ENCODE data around the gene AARSD1.
"Not testable (repeated sequence)": the region's sequence is repeated elsewhere in the genome, so short reads cannot be mapped to it uniquely, and the experiment has no call there.

AARSD1 gene

GRCh38 chr17:42920922-42921321 is 43.3 kb downstream of the AARSD1 start:
- no peaks in the 10 kb centered on the region for H3K36me3 ChIP-seq (replicated peaks)

GRCh38 chr17:42920106-42920900 is 44.0 kb downstream of the AARSD1 start:
- Histone ChIP-seq H3K9me3 (no peaks in the 10 kb centered on the region), H3K36me3 (replicated peaks) (no peaks in the 10 kb centered on the region), H3K27me3 (ENCODE audit: low read depth) (peaks cover 15% of the 10 kb centered on the region), H3K4me3 (no peak overlapping the region), H3K4me1 (peaks cover 4% of the 10 kb centered on the region; the same call in 1 of the 2 replicates)
- no peak for DNase-seq (ENCODE audit: low spot score in 2 of 2)
- in situ Hi-C loops (cut with MboI; ENCODE audit: low sequenced_read_pairs): no loop called here

More at GRCh38 chr17:42920922-42921321, 43.3 kb downstream of the AARSD1 start:
- peaks cover 15% of the 10 kb centered on the region for H3K27me3 ChIP-seq (ENCODE audit: low read depth)
- H3K4me1 ChIP-seq: peaks cover 4% of the 10 kb centered on the region; the same call in 1 of the 2 replicates
- H3K9me3 ChIP-seq: no peaks in the 10 kb centered on the region
- no peak overlapping the region for H3K4me3 ChIP-seq
- in situ Hi-C loops (cut with MboI; ENCODE audit: low sequenced_read_pairs): no loop called here
- DNase-seq (ENCODE audit: low spot score in 2 of 2): no peak

GRCh38 chr17:42919522-42920077 is 44.7 kb downstream of the AARSD1 start:
- H3K4me1 ChIP-seq; DNase-seq (ENCODE audit: low spot score in 2 of 2); H3K4me3 ChIP-seq; H3K36me3 ChIP-seq (replicated peaks); in situ Hi-C loops (cut with MboI; ENCODE audit: low sequenced_read_pairs); H3K9me3 ChIP-seq: not testable (repeated sequence)
- H3K27me3 ChIP-seq (ENCODE audit: low read depth): peaks cover 15% of the 10 kb centered on the region

GRCh38 chr17:42918902-42919521 is 45.2 kb downstream of the AARSD1 start:
- Histone ChIP-seq H3K9me3 (no peaks in the 10 kb centered on the region), H3K27me3 (ENCODE audit: low read depth) (peaks cover 15% of the 10 kb centered on the region), H3K36me3 (replicated peaks) (no peaks in the 10 kb centered on the region), H3K4me3 (no peak overlapping the region), H3K4me1 (peaks cover 4% of the 10 kb centered on the region; the same call in 1 of the 2 replicates)
- no peak for DNase-seq (ENCODE audit: low spot score in 2 of 2)
- in situ Hi-C loops (cut with MboI; ENCODE audit: low sequenced_read_pairs): no loop called here

- in situ Hi-C loops (cut with MboI; ENCODE audit: low sequenced_read_pairs): no loop called here
- peaks cover 4% of the 10 kb centered on the region for H3K27me3 ChIP-seq (ENCODE audit: low read depth)
- DNase-seq (ENCODE audit: low spot score in 2 of 2): peak; percentile 29 to 53
- H3K9me3 ChIP-seq: no peaks in the 10 kb centered on the region
- H3K4me3 ChIP-seq: no peak overlapping the region
- H3K4me1 ChIP-seq: peaks cover 4% of the 10 kb centered on the region; the same call in 1 of the 2 replicates
- no peaks in the 10 kb centered on the region for H3K36me3 ChIP-seq (replicated peaks)
Observed at GRCh38 chr17:42917236-42917603, 47.0 kb downstream of the AARSD1 start.

- in situ Hi-C loops (cut with MboI; ENCODE audit: low sequenced_read_pairs): not testable (repeated sequence)
Observed at GRCh38 chr17:42916388-42917235, 47.6 kb downstream of the AARSD1 start.

GRCh38 chr17:42915288-42915687 is 49.0 kb downstream of the AARSD1 start:
- H3K27me3 ChIP-seq (ENCODE audit: low read depth); H3K4me1 ChIP-seq; H3K4me3 ChIP-seq; in situ Hi-C loops (cut with MboI; ENCODE audit: low sequenced_read_pairs); H3K36me3 ChIP-seq (replicated peaks); H3K9me3 ChIP-seq; DNase-seq (ENCODE audit: low spot score in 2 of 2): not testable (repeated sequence)

More at GRCh38 chr17:42916388-42917235, 47.6 kb downstream of the AARSD1 start:
- H3K9me3 ChIP-seq; H3K4me3 ChIP-seq; DNase-seq (ENCODE audit: low spot score in 2 of 2); H3K4me1 ChIP-seq; H3K27me3 ChIP-seq (ENCODE audit: low read depth); H3K36me3 ChIP-seq (replicated peaks): not testable (repeated sequence)

- no peak for DNase-seq (ENCODE audit: low spot score in 2 of 2)
- H3K27me3 ChIP-seq (ENCODE audit: low read depth): peaks cover 7% of the 10 kb centered on the region; the same call in 1 of the 2 replicates
- H3K36me3 ChIP-seq (replicated peaks): no peaks in the 10 kb centered on the region
- no peak overlapping the region for H3K4me3 ChIP-seq
- H3K4me1 ChIP-seq: peaks cover 4% of the 10 kb centered on the region; the same call in 1 of the 2 replicates
- in situ Hi-C loops (cut with MboI; ENCODE audit: low sequenced_read_pairs): no loop called here
- H3K9me3 ChIP-seq: no peaks in the 10 kb centered on the region
Observed at GRCh38 chr17:42913981-42914617, 50.2 kb downstream of the AARSD1 start.

GRCh38 chr17:42913522-42913921 is 50.7 kb downstream of the AARSD1 start:
- Histone ChIP-seq H3K9me3 (no peaks in the 10 kb centered on the region), H3K36me3 (replicated peaks) (no peaks in the 10 kb centered on the region), H3K4me3 (no peak overlapping the region), H3K4me1 (peaks cover 4% of the 10 kb centered on the region; the same call in 1 of the 2 replicates), H3K27me3 (ENCODE audit: low read depth) (peaks cover 7% of the 10 kb centered on the region; the same call in 1 of the 2 replicates)
- no peak for DNase-seq (ENCODE audit: low spot score in 2 of 2)
- in situ Hi-C loops (cut with MboI; ENCODE audit: low sequenced_read_pairs): no loop called here

- H3K4me3 ChIP-seq: no peak overlapping the region
- no peaks in the 10 kb centered on the region for H3K36me3 ChIP-seq (replicated peaks)
- peaks cover 9% of the 10 kb centered on the region; the same call in 1 of the 2 replicates for H3K27me3 ChIP-seq (ENCODE audit: low read depth)
- no peaks in the 10 kb centered on the region for H3K9me3 ChIP-seq
- no peaks in the 10 kb centered on the region for H3K4me1 ChIP-seq
- in situ Hi-C loops (cut with MboI; ENCODE audit: low sequenced_read_pairs): no loop called here
- no peak for DNase-seq (ENCODE audit: low spot score in 2 of 2)
Observed at GRCh38 chr17:42908872-42909700, 55.2 kb downstream of the AARSD1 start.

- H3K4me3 ChIP-seq: no peak overlapping the region
- H3K4me1 ChIP-seq: no peaks in the 10 kb centered on the region
- no peaks in the 10 kb centered on the region for H3K36me3 ChIP-seq (replicated peaks)
- H3K27me3 ChIP-seq (ENCODE audit: low read depth): peaks cover 9% of the 10 kb centered on the region; the same call in 1 of the 2 replicates
- no peaks in the 10 kb centered on the region for H3K9me3 ChIP-seq
- no peak for DNase-seq (ENCODE audit: low spot score in 2 of 2)
- in situ Hi-C loops (cut with MboI; ENCODE audit: low sequenced_read_pairs): no loop called here
Observed at GRCh38 chr17:42906772-42907446, 57.3 kb downstream of the AARSD1 start.

- no peak overlapping the region for H3K4me3 ChIP-seq
- H3K27me3 ChIP-seq (ENCODE audit: low read depth): 0 out of 2 replicates have a peak, but pooled peaks cover 2% of the 10 kb centered on the region
- no peaks in the 10 kb centered on the region for H3K4me1 ChIP-seq
- no peaks in the 10 kb centered on the region for H3K36me3 ChIP-seq (replicated peaks)
- H3K9me3 ChIP-seq: no peaks in the 10 kb centered on the region
- in situ Hi-C loops (cut with MboI; ENCODE audit: low sequenced_read_pairs): no loop called here
- no peak for DNase-seq (ENCODE audit: low spot score in 2 of 2)
Observed at GRCh38 chr17:42904110-42904469, 60.2 kb downstream of the AARSD1 start.

Data from HAP-1 (cell line).